RWPE2 (cell line): ENCODE data around the gene COL10A1.

Experiments
- ATAC-seq: fragments of 200-7000 bp; cut with Tn5 transposase; 3 replicates; pipeline ENCODE4 v1.9.1; 2021; ENCODE audit warnings: low read depth
- DNase-seq: peaks from one replicate; pipeline ENCODE4 v3.0.0-alpha.2; 2020; ENCODE audit warnings: low spot score
- H3K27ac ChIP-seq: fragments of 450-650 bp; 2 replicates; pipeline ENCODE4 v1.5.1; 2017; ENCODE audit warnings: mild to moderate bottlenecking; ENCODE audit not compliant: poor library complexity, severe bottlenecking
- H3K27me3 ChIP-seq: fragments of 250-450 bp; sonication (Bioruptor Pico); 2 replicates; pipeline ENCODE4 v1.5.1; 2021; ENCODE audit warnings: mild to moderate bottlenecking, moderate library complexity; ENCODE audit not compliant: insufficient read depth, poor library complexity, severe bottlenecking
- H3K36me3 ChIP-seq: fragments of 250-450 bp; sonication (Bioruptor Pico); 2 replicates; pipeline ENCODE4 v1.5.1; 2020; ENCODE audit warnings: low read depth, mild to moderate bottlenecking, moderate library complexity
- H3K4me1 ChIP-seq: fragments of 250-450 bp; sonication (Bioruptor Pico); 2 replicates; pipeline ENCODE4 v1.5.1; 2021; ENCODE audit warnings: mild to moderate bottlenecking, moderate library complexity; ENCODE audit not compliant: insufficient read depth, poor library complexity, severe bottlenecking
- H3K4me3 ChIP-seq: fragments of 250-450 bp; sonication (Bioruptor Pico); 2 replicates; pipeline ENCODE4 v1.5.1; 2021; ENCODE audit warnings: mild to moderate bottlenecking, moderate library complexity; ENCODE audit not compliant: severe bottlenecking
- H3K9me3 ChIP-seq: fragments of 250-450 bp; sonication (Bioruptor Pico); 2 replicates; pipeline ENCODE4 v1.5.1; 2021; ENCODE audit warnings: mild to moderate bottlenecking, moderate library complexity; ENCODE audit not compliant: severe bottlenecking
- CTCF ChIP-seq: fragments of 450-650 bp; IDR thresholded peaks from one replicate; pipeline ENCODE4 v1.5.1; 2017; ENCODE audit warnings: mild to moderate bottlenecking, moderate library complexity; ENCODE audit not compliant: poor library complexity, severe bottlenecking

COL10A1 gene

GRCh38 chr6:116070616-116071389 is 55.1 kb downstream of the COL10A1 start:
- ATAC-seq (peak; percentile 81), DNase-seq (no peak)
- no peaks in the 10 kb centered on the region for H3K9me3 ChIP-seq
- H3K4me1 ChIP-seq, result peaks cover 26% of the 10 kb centered on the region
- TF ChIP-seq CTCF, result no peak
- no peaks in the 10 kb centered on the region for H3K36me3 ChIP-seq
- H3K27me3 ChIP-seq, result no peaks in the 10 kb centered on the region
- H3K27ac ChIP-seq, result peak overlapping the region; percentile 11
- H3K4me3 ChIP-seq, result no peak overlapping the region

DNA sequence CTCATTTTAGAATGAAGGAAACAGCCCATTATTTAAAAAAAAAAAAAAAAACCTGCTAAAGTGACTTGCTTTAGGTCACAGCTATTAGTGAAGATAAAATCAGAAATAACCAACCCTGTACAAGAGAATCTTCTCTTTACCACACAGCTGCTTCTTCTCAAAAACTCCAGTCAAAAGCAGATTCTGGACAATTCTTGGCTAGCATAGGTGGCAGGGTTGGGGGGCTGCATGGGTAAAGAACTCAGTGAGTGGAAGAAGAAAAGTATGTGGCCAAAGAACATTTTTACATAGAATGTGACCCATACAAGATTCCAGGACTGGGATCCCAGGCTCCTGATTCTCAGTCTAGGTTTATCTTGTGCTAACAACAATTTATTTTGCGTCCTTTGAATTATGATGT is 55.8 kb downstream of the COL10A1 start:
- DNase-seq (no peak), ATAC-seq (no peak)
- H3K9me3 ChIP-seq, result no peaks in the 10 kb centered on the region
- no peaks in the 10 kb centered on the region for H3K36me3 ChIP-seq
- no peak overlapping the region for H3K27ac ChIP-seq
- H3K4me3 ChIP-seq, result no peak overlapping the region
- H3K27me3 ChIP-seq, result no peaks in the 10 kb centered on the region
- peaks cover 26% of the 10 kb centered on the region for H3K4me1 ChIP-seq
- no peak for TF ChIP-seq CTCF
